OCI-LY3 (cell line): ENCODE data around the gene LENEP.
A peak's percentile ranks its signal among the peaks of the same experiment; 100 is the strongest.

ENCODE experiments used
- H2AFZ ChIP-seq: fragments of 200-600, 300-600 bp; shearing (Covaris generic); 2 replicates; pipeline ENCODE4 v1.6.0; 2014; ENCODE audit warnings: antibody characterized with exemption, low read depth, low read length
- H3K27ac ChIP-seq: fragments of 200-600, 300-600 bp; sonication (generic); 2 replicates; pipeline ENCODE4 v1.5.1; 2014; ENCODE audit warnings: mild to moderate bottlenecking, low read length, moderate library complexity, mixed read lengths
- H3K27me3 ChIP-seq: fragments of 200-600, 300-600 bp; sonication (generic); 2 replicates; pipeline ENCODE4 v1.6.1; 2014; ENCODE audit warnings: low read depth, low read length, mixed read lengths
- H3K36me3 ChIP-seq: fragments of 200-600, 300-600 bp; sonication (generic); replicated peaks from 2 replicates; pipeline ENCODE3; 2014; ENCODE audit warnings: low read depth, low read length, mixed read lengths
- H3K4me1 ChIP-seq: fragments of 300-600, 200-600 bp; sonication (generic); 2 replicates; pipeline ENCODE4 v1.6.1; 2014; ENCODE audit warnings: low read length, mixed read lengths
- H3K4me2 ChIP-seq: fragments of 200-600, 300-600 bp; sonication (generic); 2 replicates; pipeline ENCODE4 v1.6.1; 2014; ENCODE audit warnings: low read length, mixed read lengths
- H3K4me3 ChIP-seq: fragments of 300-600, 200-600 bp; sonication (generic); 2 replicates; pipeline ENCODE4 v1.5.1; 2014; ENCODE audit warnings: antibody characterized with exemption, mild to moderate bottlenecking, low read length, moderate library complexity
- H3K79me2 ChIP-seq: fragments of 300-600, 200-600 bp; shearing (Covaris generic); 2 replicates; pipeline ENCODE4 v1.6.1; 2014; ENCODE audit warnings: mild to moderate bottlenecking, low read length, mixed read lengths
- H3K9ac ChIP-seq: fragments of 300-600, 200-600 bp; shearing (Covaris generic); 2 replicates; pipeline ENCODE4 v1.6.0; 2014; ENCODE audit warnings: mild to moderate bottlenecking, low read length, moderate library complexity
- H3K9me3 ChIP-seq: fragments of 200-600, 300-600 bp; shearing (Covaris generic); 2 replicates; pipeline ENCODE4 v1.6.1; 2014; ENCODE audit warnings: low read length, mixed read lengths; ENCODE audit not compliant: insufficient read depth
- H4K20me1 ChIP-seq: fragments of 200-600, 300-600 bp; sonication (generic); 2 replicates; pipeline ENCODE4 v1.6.1; 2016; ENCODE audit warnings: low read length, mixed read lengths; ENCODE audit not compliant: insufficient read depth
- CTCF ChIP-seq: fragments of 200-600, 300-600 bp; sonication (generic); IDR thresholded peaks from 2 replicates; pipeline ENCODE4 v1.5.1; 2014; ENCODE audit warnings: antibody characterized with exemption, low read length, low read depth
- EZH2phosphoT487 ChIP-seq: fragments of 200-600 bp; shearing (Covaris generic); IDR thresholded peaks from 2 replicates; pipeline ENCODE4 v1.6.1; 2018; ENCODE audit warnings: antibody characterized with exemption, mixed run types, low read depth

Gene LENEP

GRCh38 chr1:155018617-155019348 is 25.4 kb downstream of the LENEP start:
- peaks cover 5% of the 10 kb centered on the region; the same call in 1 of the 2 replicates for H3K27me3 ChIP-seq
- peaks cover 26% of the 10 kb centered on the region for H3K36me3 ChIP-seq

GRCh38 chr1:155019377-155020245 is 26.2 kb downstream of the LENEP start:
- Histone ChIP-seq H3K4me2 (no peak overlapping the region), H3K27ac (no peak overlapping the region), H2AFZ (no peak overlapping the region), H3K79me2 (no peaks in the 10 kb centered on the region), H3K9me3 (no peaks in the 10 kb centered on the region), H3K4me1 (peaks cover 30% of the 10 kb centered on the region), H3K27me3 (peaks cover 5% of the 10 kb centered on the region; the same call in 1 of the 2 replicates), H3K4me3 (no peak overlapping the region), H3K36me3 (peaks cover 25% of the 10 kb centered on the region), H3K9ac (no peak overlapping the region), H4K20me1 (0 out of 2 replicates have a peak, but pooled peaks cover 2% of the 10 kb centered on the region)
- TF ChIP-seq EZH2phosphoT487 (no peak), CTCF (no peak)

More at GRCh38 chr1:155018617-155019348, 25.4 kb downstream of the LENEP start:
- no peaks in the 10 kb centered on the region for H3K9me3 ChIP-seq
- peak overlapping the region; percentile 79; the same call in 1 of the 2 replicates for H3K4me2 ChIP-seq
- H3K9ac ChIP-seq, result no peak overlapping the region
- no peaks in the 10 kb centered on the region for H3K79me2 ChIP-seq
- H3K4me1 ChIP-seq, result peaks cover 30% of the 10 kb centered on the region
- no peak overlapping the region for H2AFZ ChIP-seq
- peaks cover 10% of the 10 kb centered on the region for H4K20me1 ChIP-seq
- H3K4me3 ChIP-seq, result peak overlapping the region; percentile 74; the same call in 1 of the 2 replicates
- no peak for TF ChIP-seq CTCF
- no peak for TF ChIP-seq EZH2phosphoT487
- no peak overlapping the region for H3K27ac ChIP-seq

GRCh38 chr1:155022136-155022926 is 28.9 kb downstream of the LENEP start:
- H2AFZ ChIP-seq, result no peak overlapping the region
- H3K27me3 ChIP-seq, result peaks cover 8% of the 10 kb centered on the region; the same call in 1 of the 2 replicates
- H3K36me3 ChIP-seq, result peaks cover 5% of the 10 kb centered on the region
- H4K20me1 ChIP-seq, result no peaks in the 10 kb centered on the region
- no peaks in the 10 kb centered on the region for H3K79me2 ChIP-seq
- H3K9ac ChIP-seq, result no peak overlapping the region
- H3K4me2 ChIP-seq, result no peak overlapping the region
- no peak overlapping the region for H3K4me3 ChIP-seq
- no peak overlapping the region for H3K27ac ChIP-seq
- H3K4me1 ChIP-seq, result peaks cover 12% of the 10 kb centered on the region
- TF ChIP-seq CTCF (no peak), EZH2phosphoT487 (no peak)
- H3K9me3 ChIP-seq, result no peaks in the 10 kb centered on the region
